Keratinocyte (primary cell): ENCODE results near the gene CCDC157. TPM values are rescaled to one million over a fixed set of nuclear protein-coding genes. Genes with fewer than 3 reads are reported as not detected.

Source experiments
- DNase-seq: peaks from one replicate; pipeline ENCODE4 v3.0.0-alpha.2; 2011; ENCODE audit warnings: low read depth, missing footprints, low spot score
- FAIRE-seq: peaks from 2 replicates; lab custom pipeline; 2011; peaks lifted over from hg19 to GRCh38; lab: Jason Lieb, UNC
- H2AFZ ChIP-seq: 2 replicates; pipeline ENCODE4 v1.6.0; 2012; ENCODE audit warnings: low read length, control low read depth, inconsistent platforms; ENCODE audit not compliant: control insufficient read depth
- H3K27ac ChIP-seq: 2 replicates; pipeline ENCODE4 v1.5.1; 2011; ENCODE audit warnings: low read length; ENCODE audit not compliant: control insufficient read depth, insufficient read depth
- H3K27me3 ChIP-seq: 3 replicates; pipeline ENCODE4 v1.6.0; 2011; ENCODE audit warnings: low read length; ENCODE audit not compliant: control insufficient read depth, insufficient read depth; ENCODE audit errors: extremely low read depth
- H3K36me3 ChIP-seq, 2 experiments: 2 replicates in 1 of 2; 3 replicates in 1 of 2; pipeline ENCODE4 v1.5.1; 2011; ENCODE audit warnings: low read length in 2 of 2, mild to moderate bottlenecking in 1 of 2; ENCODE audit not compliant: control insufficient read depth in 2 of 2, insufficient read depth in 2 of 2; ENCODE audit errors: extremely low read depth in 1 of 2
- H3K4me1 ChIP-seq: 3 replicates; pipeline ENCODE4 v1.5.1; 2011; ENCODE audit warnings: low read length; ENCODE audit not compliant: control insufficient read depth, insufficient read depth; ENCODE audit errors: extremely low read depth
- H3K4me2 ChIP-seq: 3 replicates; pipeline ENCODE4 v1.6.0; 2011; ENCODE audit warnings: low read depth, low read length; ENCODE audit not compliant: control insufficient read depth, insufficient read depth; ENCODE audit errors: extremely low read depth
- H3K4me3 ChIP-seq, 3 experiments: fragments of 200-600 bp in 1 of 3; sonication (generic) in 1 of 3; 2 replicates in 2 of 3; 3 replicates in 1 of 3; pipeline ENCODE4 v1.5.1; 2011 to 2016; ENCODE audit warnings: low read length in 3 of 3, mild to moderate bottlenecking in 3 of 3, control low read depth in 2 of 3, inconsistent platforms in 1 of 3, low read depth in 1 of 3, mixed read lengths in 1 of 3, mixed run types in 1 of 3, moderate library complexity in 1 of 3; ENCODE audit not compliant: control insufficient read depth in 2 of 3, insufficient read depth in 2 of 3; ENCODE audit errors: extremely low read depth in 1 of 3
- H3K79me2 ChIP-seq: 2 replicates; pipeline ENCODE4 v1.6.0; 2012; ENCODE audit warnings: low read length; ENCODE audit not compliant: control insufficient read depth, insufficient read depth
- H3K9ac ChIP-seq: 3 replicates; pipeline ENCODE4 v1.6.0; 2011; ENCODE audit warnings: low read length; ENCODE audit not compliant: control insufficient read depth, insufficient read depth; ENCODE audit errors: extremely low read depth
- H3K9me1 ChIP-seq: 3 replicates; pipeline ENCODE4 v1.6.0; 2011; ENCODE audit warnings: low read length; ENCODE audit not compliant: control insufficient read depth, insufficient read depth; ENCODE audit errors: extremely low read depth
- H3K9me3 ChIP-seq: 2 replicates; pipeline ENCODE4 v1.5.1; 2012; ENCODE audit warnings: low read depth, low read length; ENCODE audit not compliant: control insufficient read depth
- H4K20me1 ChIP-seq: 3 replicates; pipeline ENCODE4 v1.6.0; 2011; ENCODE audit warnings: low read length; ENCODE audit not compliant: control insufficient read depth, insufficient read depth; ENCODE audit errors: extremely low read depth
- CTCF ChIP-seq, 3 experiments: IDR thresholded peaks in 1 of 3; conservative IDR thresholded peaks in 1 of 3; optimal IDR thresholded peaks in 1 of 3; 2 replicates in 2 of 3; 3 replicates in 1 of 3; pipeline versions ENCODE3 to v1.5.1; 2011; ENCODE audit warnings: low read length in 3 of 3, mild to moderate bottlenecking in 3 of 3, moderate library complexity in 2 of 3, control low read depth in 1 of 3, inconsistent platforms in 1 of 3; ENCODE audit not compliant: insufficient read depth in 2 of 3; ENCODE audit errors: extremely low read depth in 1 of 3
- EZH2 ChIP-seq: IDR thresholded peaks from one replicate; pipeline ENCODE4 v1.6.1; 2012; ENCODE audit warnings: inconsistent platforms, mild to moderate bottlenecking, low read length, moderate library complexity
- dilution Hi-C: fragments of 300-500 bp; cut with MboI; formaldehyde crosslinking; loops from one replicate; pipeline ENCODE4 v1.7.0; 2020; ENCODE audit warnings: low sequenced_read_pairs; ENCODE audit not compliant: extremely low pct_ligation_motif_present
- polyA plus RNA-seq, 5 experiments: library from polyadenylated mRNA; depleted of rRNA in 3 of 5; stranded (reverse) in 3 of 5; stranded (forward) in 1 of 5; unstranded in 1 of 5; fragments of >200 nt; gene quantifications; 1 replicate in 1 of 5; 2 replicates in 3 of 5; 3 replicates in 1 of 5; pipeline versions ENCODE4 v1.2.1 to v1.2.3, GENCODE V29; 2011 to 2012; ENCODE audit warnings: missing spikeins in 2 of 5, low read depth in 1 of 5, low replicate concordance in 1 of 5

Gene CCDC157
- polyA plus RNA-seq, 1 donor (not counting 4 experiments of a cell fraction or from before 2014, with no cell fraction given), result 1.3 TPM

DNA sequence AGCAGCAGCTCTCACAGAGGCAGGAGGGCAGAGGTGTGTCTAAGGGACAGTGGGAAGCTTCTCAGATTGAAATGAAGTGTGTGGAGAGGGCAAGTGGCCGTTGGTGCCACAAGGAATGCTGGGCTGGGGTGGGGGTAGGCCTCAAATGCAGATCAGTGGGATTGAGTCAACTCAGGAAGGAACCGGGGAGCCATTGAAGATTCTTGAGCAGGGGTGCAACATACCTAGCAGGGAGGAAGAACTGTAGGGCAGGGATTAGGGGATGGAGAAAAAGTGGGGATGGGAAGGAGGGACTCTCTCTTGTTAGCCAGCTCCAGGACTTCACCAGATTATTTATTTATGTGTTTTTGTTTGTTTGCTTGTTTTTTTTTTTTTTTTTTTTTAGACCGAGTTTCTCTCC is 37.1 kb downstream of the CCDC157 start:
- Histone ChIP-seq H3K79me2 (peaks cover 25% of the 10 kb centered on the region), H3K4me2 (no peak overlapping the region), H3K9ac (no peak overlapping the region), H4K20me1 (no peaks in the 10 kb centered on the region), H3K36me3 (peaks cover 1 to 6% of the 10 kb centered on the region in 2 experiments), H3K4me3 (no peak overlapping the region), H2AFZ (no peak overlapping the region), H3K27me3 (no peaks in the 10 kb centered on the region), H3K9me3 (no peaks in the 10 kb centered on the region), H3K27ac (no peak overlapping the region), H3K9me1 (no peaks in the 10 kb centered on the region), H3K4me1 (peaks cover 13% of the 10 kb centered on the region)
- FAIRE-seq, result no peak
- DNase-seq, result no peak
- TF ChIP-seq CTCF (optimal IDR thresholded peaks at IDR 0.05 in 1 of 3, IDR thresholded peaks at IDR 0.05 in 1 of 3, conservative IDR thresholded peaks at IDR 0.05 in 1 of 3; ENCODE audit: extremely low read depth in 1 of 3, insufficient read depth in 2 of 3, low read length in 3 of 3), result no peak
- dilution Hi-C loops, result no loop called here

GRCh38 chr22:30396871-30397655 is 40.3 kb downstream of the CCDC157 start, which contains the start of gene SEC14L2:
TSS of gene SEC14L2 (plus strand) at chr22:30397018. CDS start at chr22:30397117, 99 bp downstream.
- no peak for FAIRE-seq
- TF ChIP-seq CTCF (optimal IDR thresholded peaks at IDR 0.05 in 1 of 3, IDR thresholded peaks at IDR 0.05 in 1 of 3, conservative IDR thresholded peaks at IDR 0.05 in 1 of 3; ENCODE audit: extremely low read depth in 1 of 3, insufficient read depth in 2 of 3, low read length in 3 of 3), result no peak
- TF ChIP-seq EZH2, result no peak

More at GRCh38 chr22:30396871-30397655, 40.3 kb downstream of the CCDC157 start, which contains the start of gene SEC14L2:
- DNase-seq, result no peak
- H3K27ac ChIP-seq, result peak within 1 kb of the TSS; percentile 44
- H3K4me1 ChIP-seq, result peaks cover 30% of the 10 kb centered on the region
- H3K9ac ChIP-seq, result peak within 1 kb of the TSS; percentile 72
- peak within 1 kb of the TSS; percentile 77 to 89 (median 82) for H3K4me3 ChIP-seq
- dilution Hi-C loops, result no loop called here
- H4K20me1 ChIP-seq, result no peaks in the 10 kb centered on the region
- H2AFZ ChIP-seq, result peak within 1 kb of the TSS; percentile 64
- peaks cover 47% of the 10 kb centered on the region for H3K79me2 ChIP-seq
- H3K9me3 ChIP-seq, result no peaks in the 10 kb centered on the region
- H3K36me3 ChIP-seq, result peaks cover 2 to 17% of the 10 kb centered on the region in 2 experiments
- H3K27me3 ChIP-seq, result no peaks in the 10 kb centered on the region
- peak within 1 kb of the TSS; percentile 83 for H3K4me2 ChIP-seq
- H3K9me1 ChIP-seq, result no peaks in the 10 kb centered on the region
